ENCODE data around the gene PIK3R6.

The PIK3R6 gene

GRCh38 chr17:8894202-8894671 is 26.8 kb upstream of the PIK3R6 start:
- DNase-seq, result no peak

GRCh38 chr17:8893621-8894201 is 26.2 kb upstream of the PIK3R6 start:
- DNase-seq, result no peak

- no peak for DNase-seq
Observed at GRCh38 chr17:8893059-8893458, 25.6 kb upstream of the PIK3R6 start.

- no peak for DNase-seq
Observed at GRCh38 chr17:8892338-8892690, 24.8 kb upstream of the PIK3R6 start.

GRCh38 chr17:8890671-8891070 is 23.2 kb upstream of the PIK3R6 start:
- no peak for DNase-seq

- DNase-seq, result no peak
Observed at GRCh38 chr17:8889458-8890210, 22.2 kb upstream of the PIK3R6 start.

GRCh38 chr17:8888704-8889302 is 21.3 kb upstream of the PIK3R6 start:
- no peak for DNase-seq

GRCh38 chr17:8887834-8888703 is 20.6 kb upstream of the PIK3R6 start:
- DNase-seq, result no peak

GRCh38 chr17:8887301-8887700 is 19.8 kb upstream of the PIK3R6 start:
- DNase-seq, result no peak

- no peak for DNase-seq
Observed at GRCh38 chr17:8885967-8886684, 18.7 kb upstream of the PIK3R6 start.

- peak; percentile 12 for DNase-seq
Observed at GRCh38 chr17:8885163-8885966, 17.9 kb upstream of the PIK3R6 start.

- DNase-seq, result no peak
Observed at GRCh38 chr17:8884336-8884990, 17.0 kb upstream of the PIK3R6 start.

- no peak for DNase-seq
Observed at GRCh38 chr17:8883353-8883752, 15.9 kb upstream of the PIK3R6 start.

- DNase-seq, result no peak
Observed at GRCh38 chr17:8881606-8882005, 14.1 kb upstream of the PIK3R6 start.

- no peak for DNase-seq
Observed at GRCh38 chr17:8880466-8880865, 13.0 kb upstream of the PIK3R6 start.

GRCh38 chr17:8879410-8879809 is 11.9 kb upstream of the PIK3R6 start:
- no peak for DNase-seq

GRCh38 chr17:8877984-8878383 is 10.5 kb upstream of the PIK3R6 start:
- DNase-seq, result no peak

GRCh38 chr17:8875957-8876356 is 8.5 kb upstream of the PIK3R6 start:
- DNase-seq, result no peak

GRCh38 chr17:8875436-8875835 is 8.0 kb upstream of the PIK3R6 start:
- DNase-seq, result no peak

- no peak for DNase-seq
Observed at GRCh38 chr17:8873801-8874715, 6.6 kb upstream of the PIK3R6 start.
